Panc1 (cell line): ENCODE measurements around the gene KBTBD12. TPM values are rescaled to one million over a fixed set of nuclear protein-coding genes. Genes with fewer than 3 reads are reported as not detected.

Experiments
- ATAC-seq: fragments of 200-7000 bp; cut with Tn5 transposase; 2 replicates; pipeline ENCODE4 v1.9.1; 2020; ENCODE audit warnings: mild to moderate bottlenecking, moderate library complexity
- BruUV-seq: library from RNA; stranded (reverse); fragments of 400-500 nt; replicated peaks from 2 replicates; lab custom pipeline; 2021; lab: Mats Ljungman, UMichigan
- CTCF ChIA-PET: fragments of 300-600 bp; sonication (Branson Sonifier 250); formaldehyde crosslinking; loops from one replicate; lab custom pipeline; 2022; ENCODE audit warnings: antibody characterized with exemption; lab: Charles Lee
- POLR2A ChIA-PET: fragments of 300-600 bp; sonication (Branson Sonifier 250); formaldehyde crosslinking; loops from one replicate; lab custom pipeline; 2022; ENCODE audit warnings: antibody characterized with exemption; lab: Charles Lee
- DNase-seq: peaks from one replicate; pipeline ENCODE4 v3.0.0-alpha.2; 2010; ENCODE audit warnings: low read depth, low spot score
- H3K27ac ChIP-seq: 2 replicates; pipeline ENCODE4 v1.5.1; 2011; ENCODE audit warnings: mild to moderate bottlenecking, low read length, inconsistent platforms
- H3K27me3 ChIP-seq: fragments of 200-500 bp; sonication (Bioruptor generic); 2 replicates; pipeline ENCODE4 v1.6.0; 2014; ENCODE audit warnings: low read length, inconsistent platforms; ENCODE audit not compliant: control insufficient read depth, insufficient read depth
- H3K36me3 ChIP-seq: fragments of 200-500 bp; sonication (Bioruptor generic); 2 replicates; pipeline ENCODE4 v1.5.1; 2014; ENCODE audit warnings: inconsistent platforms, mild to moderate bottlenecking, low read length, moderate library complexity; ENCODE audit not compliant: control insufficient read depth, insufficient read depth
- H3K4me1 ChIP-seq: 2 replicates; pipeline ENCODE4 v1.5.1; 2011; ENCODE audit warnings: inconsistent platforms, mild to moderate bottlenecking, low read length, moderate library complexity; ENCODE audit not compliant: control insufficient read depth, insufficient read depth
- H3K4me3 ChIP-seq, 2 experiments: 2 replicates each; pipeline ENCODE4 v1.5.1; 2011 to 2012; ENCODE audit warnings: low read depth in 2 of 2, low read length in 2 of 2, mild to moderate bottlenecking in 2 of 2, inconsistent platforms in 1 of 2, moderate library complexity in 1 of 2
- H3K9me3 ChIP-seq: fragments of 200-500 bp; sonication (Bioruptor generic); 2 replicates; pipeline ENCODE4 v1.5.1; 2014; ENCODE audit warnings: low read depth, mild to moderate bottlenecking, inconsistent platforms, low read length, moderate library complexity; ENCODE audit not compliant: control insufficient read depth, insufficient read depth
- CTCF ChIP-seq: fragments of 450-650 bp; IDR thresholded peaks from 2 replicates; pipeline ENCODE4 v1.5.1; 2017; ENCODE audit warnings: mild to moderate bottlenecking
- POLR2AphosphoS5 ChIP-seq: IDR thresholded peaks from 2 replicates; pipeline ENCODE4 v1.6.1; 2012; ENCODE audit warnings: mild to moderate bottlenecking, low read depth, low read length, moderate library complexity
- REST ChIP-seq, 2 experiments: IDR thresholded peaks; 2 replicates each; pipeline ENCODE4 v1.6.1; 2011 to 2012; ENCODE audit warnings: low read depth in 2 of 2, control low read depth in 1 of 2, low read length in 1 of 2, mild to moderate bottlenecking in 1 of 2, moderate library complexity in 1 of 2; ENCODE audit not compliant: insufficient read depth in 1 of 2
- SIN3A ChIP-seq: IDR thresholded peaks from 2 replicates; pipeline ENCODE4 v1.6.1; 2012; ENCODE audit warnings: low read depth, mild to moderate bottlenecking, low read length, moderate library complexity, borderline replicate concordance; ENCODE audit not compliant: insufficient read depth
- TCF7L2 ChIP-seq: IDR thresholded peaks from 2 replicates; pipeline ENCODE4 v1.6.1; 2011; ENCODE audit warnings: mild to moderate bottlenecking, low read depth, low read length, inconsistent platforms
- in situ Hi-C: cut with HindIII; loops from 2 replicates; pipeline ENCODE4 v1.10.0; 2016; ENCODE audit warnings: low sequenced_read_pairs, low pct_unique_long_range_greater_than_20kb
- intact Hi-C: fragments of 100-400 bp; cut with micrococcal nuclease; formaldehyde crosslinking; loops from one replicate; pipeline ENCODE4 v1.10.0; 2022; ENCODE audit not compliant: unreplicated experiment
- total RNA-seq: library from RNA; stranded (reverse); gene quantifications from one replicate; pipeline ENCODE4 v1.2.1, GENCODE V29; 2021; ENCODE audit not compliant: unreplicated experiment

Gene KBTBD12
- total RNA-seq, 1 experiment from 2014 or later = 0.28 TPM

GRCh38 chr3:127978636-127979035 is 63.6 kb downstream of the KBTBD12 start:
- CTCF ChIA-PET = interaction anchor here (0.6 kb wide), 1 partner anchor 553 kb away, joined by 3 read pairs; no protein-coding TSS in a partner anchor
- ATAC-seq (no peak), DNase-seq (no peak)
- H3K36me3 ChIP-seq = no peaks in the 10 kb centered on the region
- peaks cover 4% of the 10 kb centered on the region; the same call in 1 of the 2 replicates for H3K9me3 ChIP-seq
- intact Hi-C loops (no loop called here), in situ Hi-C loops (no loop called here)
- peaks cover 11% of the 10 kb centered on the region; the same call in 1 of the 2 replicates for H3K27me3 ChIP-seq
- H3K27ac ChIP-seq = no peak overlapping the region
- no peak overlapping the region for H3K4me3 ChIP-seq
- TF ChIP-seq REST (IDR thresholded peaks at IDR 0.05; ENCODE audit: insufficient read depth in 1 of 2, low read depth in 2 of 2, low read length in 1 of 2) (no peak), CTCF (no peak), POLR2AphosphoS5 (no peak), SIN3A (no peak), TCF7L2 (no peak)
- POLR2A ChIA-PET = no interaction called here
- H3K4me1 ChIP-seq = no peaks in the 10 kb centered on the region
- no TSS peak for BruUV-seq

GRCh38 chr3:127979473-127979872 is 64.4 kb downstream of the KBTBD12 start:
- TF ChIP-seq SIN3A (no peak), POLR2AphosphoS5 (no peak), REST (IDR thresholded peaks at IDR 0.05; ENCODE audit: insufficient read depth in 1 of 2, low read depth in 2 of 2, low read length in 1 of 2) (no peak)
- Histone ChIP-seq H3K9me3 (peaks cover 4% of the 10 kb centered on the region; the same call in 1 of the 2 replicates), H3K36me3 (no peaks in the 10 kb centered on the region), H3K27me3 (peaks cover 11% of the 10 kb centered on the region; the same call in 1 of the 2 replicates), H3K4me1 (no peaks in the 10 kb centered on the region), H3K27ac (no peak overlapping the region), H3K4me3 (no peak overlapping the region)
- POLR2A ChIA-PET = no interaction called here
- BruUV-seq = no TSS peak
- CTCF ChIA-PET = no interaction called here
- intact Hi-C loops (no loop called here), in situ Hi-C loops (no loop called here)
- DNase-seq = no peak
- ATAC-seq = no peak
